Ectodermal cell (in vitro differentiated cells): ENCODE measurements around the gene NAA15.
"Not testable (repeated sequence)": the region's sequence is repeated elsewhere in the genome, so short reads cannot be mapped to it uniquely, and the experiment has no call there.

Experiments used
- H3K27ac ChIP-seq: 2 replicates; pipeline ENCODE4 v1.7.0; 2013; ENCODE audit warnings: mild to moderate bottlenecking, low read depth, low read length; ENCODE audit not compliant: insufficient read depth, poor library complexity, severe bottlenecking
- H3K27me3 ChIP-seq: 2 replicates; pipeline ENCODE4 v1.7.0; 2013; ENCODE audit warnings: mild to moderate bottlenecking, low read length; ENCODE audit not compliant: insufficient read depth, control insufficient read depth, poor library complexity, severe bottlenecking
- H3K36me3 ChIP-seq: one replicate; pipeline ENCODE4 v1.7.0; 2013; ENCODE audit warnings: low read length; ENCODE audit not compliant: control insufficient read depth, insufficient read depth
- H3K4me1 ChIP-seq: one replicate; pipeline ENCODE4 v1.7.0; 2013; ENCODE audit warnings: low read length; ENCODE audit not compliant: control insufficient read depth, insufficient read depth
- H3K4me3 ChIP-seq: 2 replicates; pipeline ENCODE4 v1.7.0; 2013; ENCODE audit warnings: low read depth, low read length, control low read depth; ENCODE audit not compliant: insufficient read depth
- H3K9me3 ChIP-seq: 2 replicates; pipeline ENCODE4 v1.7.0; 2013; ENCODE audit warnings: mild to moderate bottlenecking, low read length, moderate library complexity; ENCODE audit not compliant: control insufficient read depth
- WGBS, 2 experiments: methylation state at CpG; one replicate each; pipeline ENCODE4 v1.1.7; 2013; ENCODE audit warnings: missing lambda C conversion rate in 2 of 2; 5-methylcytosine and 5-hydroxymethylcytosine counted together

Gene NAA15

DNA sequence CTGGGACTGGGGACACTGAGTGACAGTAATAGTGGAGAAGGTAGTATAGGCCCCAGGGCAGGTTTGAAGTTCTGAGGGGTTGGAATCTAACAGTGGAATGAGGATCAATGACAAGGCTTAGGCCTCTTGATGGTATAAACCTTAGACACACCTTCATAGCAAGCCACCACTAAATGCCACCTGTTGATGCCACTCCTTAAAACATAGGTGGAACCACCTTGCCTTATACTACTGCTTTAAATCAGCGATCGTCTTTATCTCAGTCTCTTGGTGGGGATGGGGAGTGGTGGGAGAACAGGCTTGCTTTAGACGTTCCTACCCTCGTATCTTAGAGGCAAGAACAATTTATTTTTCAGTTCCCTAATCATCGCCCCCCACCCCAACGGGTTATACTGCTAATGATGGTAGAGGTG, 153.8 kb downstream of the NAA15 start:
- Histone ChIP-seq H3K4me1 (peaks cover 11% of the 10 kb centered on the region), H3K27me3 (no peaks in the 10 kb centered on the region), H3K27ac (no peak overlapping the region), H3K9me3 (no peaks in the 10 kb centered on the region), H3K36me3 (no peaks in the 10 kb centered on the region), H3K4me3 (peak overlapping the region; percentile 59)
- 67 to 75% methylated on average over 3 to 6 of the region's 6 CpGs for WGBS, 2 experiments

DNA sequence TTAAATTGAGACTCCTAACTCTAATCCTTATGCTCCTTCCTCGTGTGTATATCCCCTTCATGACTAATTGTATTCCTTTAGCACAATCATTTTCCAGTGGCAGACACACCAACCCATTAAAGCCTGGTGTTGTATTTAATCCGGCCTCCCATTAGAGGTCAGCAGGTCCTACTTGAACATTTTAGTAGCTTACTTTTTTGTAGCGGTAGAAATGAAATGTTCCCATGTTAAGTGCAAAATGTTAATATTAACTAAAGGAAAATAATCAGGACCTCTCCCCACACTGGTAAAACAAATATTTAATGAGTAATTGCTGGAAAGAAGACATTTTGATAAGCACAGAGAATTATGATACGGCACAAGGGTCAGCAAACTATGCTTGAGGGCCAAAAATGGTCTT, 156.0 kb downstream of the NAA15 start:
- Histone ChIP-seq H3K9me3 (no peaks in the 10 kb centered on the region), H3K36me3 (no peaks in the 10 kb centered on the region), H3K4me3 (no peak overlapping the region), H3K4me1 (peaks cover 11% of the 10 kb centered on the region), H3K27me3 (no peaks in the 10 kb centered on the region), H3K27ac (no peak overlapping the region)
- WGBS, 2 experiments = 77 to 84% methylated on average over 4 of the region's 4 CpGs

GRCh38 chr4:139458543-139458942, 157.2 kb downstream of the NAA15 start:
- 90 to 91% methylated on average over 1 of the region's 1 CpG for whole genome bisulfite sequencing, 2 experiments
- H3K4me1 ChIP-seq = peaks cover 11% of the 10 kb centered on the region
- no peak overlapping the region for H3K27ac ChIP-seq
- H3K4me3 ChIP-seq = no peak overlapping the region
- no peaks in the 10 kb centered on the region for H3K36me3 ChIP-seq
- H3K27me3 ChIP-seq = no peaks in the 10 kb centered on the region
- no peaks in the 10 kb centered on the region for H3K9me3 ChIP-seq

DNA sequence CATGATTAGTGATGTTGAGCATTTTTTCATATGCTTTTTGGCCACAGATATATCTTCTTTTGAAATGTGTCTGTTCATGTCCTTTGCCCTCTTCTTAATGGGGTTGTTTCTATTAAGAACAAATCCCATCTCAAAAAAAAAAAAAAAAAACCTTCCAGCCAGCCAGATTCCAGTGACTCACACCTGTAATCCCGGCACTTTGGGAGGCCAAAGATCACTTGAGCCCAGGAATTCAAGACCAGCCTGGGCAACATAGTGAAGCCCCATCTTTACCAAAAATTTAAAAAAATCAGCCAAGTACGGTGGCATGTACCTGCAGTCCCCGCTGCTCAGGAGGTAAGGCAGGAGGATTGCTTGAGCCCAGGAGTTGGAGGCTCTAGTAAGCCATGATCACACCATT, 157.7 kb downstream of the NAA15 start:
- Histone ChIP-seq H3K4me1 (peaks cover 11% of the 10 kb centered on the region), H3K36me3 (no peaks in the 10 kb centered on the region), H3K27me3 (no peaks in the 10 kb centered on the region), H3K4me3 (no peak overlapping the region), H3K9me3 (no peaks in the 10 kb centered on the region), H3K27ac (no peak overlapping the region)
- 85 to 91% methylated on average over 3 of the region's 3 CpGs for WGBS, 2 experiments

DNA sequence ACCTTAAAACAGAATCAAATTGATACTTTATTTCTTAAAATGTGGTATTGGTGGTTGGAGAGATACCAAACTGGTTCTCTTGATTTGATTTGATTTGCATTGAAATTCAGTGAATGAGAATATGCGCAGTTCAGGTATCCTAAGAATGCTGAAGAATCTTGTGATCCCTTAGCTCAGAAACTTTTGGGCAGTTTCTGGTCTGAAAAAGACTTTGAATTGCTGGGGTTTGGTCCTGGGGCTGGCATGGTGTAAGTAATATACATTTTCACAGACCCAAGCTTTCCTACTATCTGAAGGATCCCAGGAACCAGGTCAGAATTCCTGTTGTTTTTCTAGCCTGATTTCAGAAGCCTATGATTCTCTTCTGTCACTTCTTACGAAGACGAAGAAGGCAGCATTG, 159.3 kb downstream of the NAA15 start:
- no peaks in the 10 kb centered on the region for H3K27me3 ChIP-seq
- peaks cover 5% of the 10 kb centered on the region for H3K4me1 ChIP-seq
- no peaks in the 10 kb centered on the region for H3K9me3 ChIP-seq
- H3K27ac ChIP-seq = no peak overlapping the region
- H3K36me3 ChIP-seq = no peaks in the 10 kb centered on the region
- H3K4me3 ChIP-seq = no peak overlapping the region
- WGBS, 2 experiments = 88 to 91% methylated on average over 3 of the region's 3 CpGs

GRCh38 chr4:139461022-139461628, 159.8 kb downstream of the NAA15 start:
- H3K36me3 ChIP-seq = no peaks in the 10 kb centered on the region
- WGBS, 2 experiments = 76 to 81% methylated on average over 5 of the region's 5 CpGs
- H3K9me3 ChIP-seq = no peaks in the 10 kb centered on the region
- H3K4me1 ChIP-seq = no peaks in the 10 kb centered on the region
- H3K27me3 ChIP-seq = no peaks in the 10 kb centered on the region
- H3K4me3 ChIP-seq = no peak overlapping the region
- H3K27ac ChIP-seq = no peak overlapping the region

DNA sequence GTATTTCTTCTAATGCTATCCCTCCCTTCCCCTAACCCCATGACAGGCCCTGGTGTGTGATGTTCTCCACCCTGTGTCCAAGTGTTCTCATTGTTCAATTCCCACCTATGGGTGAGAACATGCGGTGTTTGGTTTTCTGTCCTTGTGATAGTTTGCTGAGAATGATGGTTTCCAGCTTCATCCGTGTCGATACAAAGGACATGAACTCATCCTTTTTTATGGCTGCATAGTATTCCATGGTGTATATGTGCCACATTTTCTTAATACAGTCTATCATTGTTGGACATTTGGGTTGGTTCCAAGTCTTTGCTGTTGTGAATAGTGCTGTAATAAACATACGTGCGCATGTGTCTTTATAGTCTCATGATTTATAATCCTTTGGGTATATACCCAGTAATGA, 163.2 kb downstream of the NAA15 start:
- WGBS, 2 experiments = 95 to 96% methylated on average over 5 of the region's 5 CpGs
- H3K9me3 ChIP-seq, H3K36me3 ChIP-seq, H3K4me3 ChIP-seq, H3K27me3 ChIP-seq, H3K4me1 ChIP-seq, H3K27ac ChIP-seq: not testable (repeated sequence)

- 62 to 68% methylated on average over 4 of the region's 4 CpGs for WGBS, 2 experiments
- H3K27ac ChIP-seq = no peak overlapping the region
Observed at GRCh38 chr4:139465922-139466321, 164.6 kb downstream of the NAA15 start.

DNA sequence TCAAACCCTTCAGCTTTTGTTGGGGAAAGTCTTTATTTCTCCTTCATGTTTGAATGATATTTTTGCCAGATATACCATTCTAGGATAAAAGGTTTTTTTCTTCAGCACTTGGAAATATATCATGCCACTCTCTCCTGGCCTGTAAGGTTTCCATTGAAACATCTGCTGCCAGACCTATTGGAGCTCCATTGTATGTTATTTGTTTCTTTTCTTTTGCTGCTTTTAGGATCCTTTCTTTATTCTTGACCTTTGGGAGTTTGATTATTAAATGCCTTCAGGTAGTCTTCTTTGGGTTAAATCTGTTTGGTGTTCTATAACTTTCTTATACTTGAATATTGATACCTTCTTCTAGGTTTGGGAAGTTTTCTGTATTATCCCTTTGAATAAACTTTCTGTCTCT, 167.5 kb downstream of the NAA15 start:
- not testable (repeated sequence) for H3K4me1 ChIP-seq, H3K9me3 ChIP-seq, H3K4me3 ChIP-seq, H3K36me3 ChIP-seq, H3K27ac ChIP-seq, H3K27me3 ChIP-seq

More at GRCh38 chr4:139465922-139466321, 164.6 kb downstream of the NAA15 start:
- no peak overlapping the region for H3K4me3 ChIP-seq
- H3K9me3 ChIP-seq = no peaks in the 10 kb centered on the region
- H3K27me3 ChIP-seq = no peaks in the 10 kb centered on the region
- H3K36me3 ChIP-seq = no peaks in the 10 kb centered on the region
- no peaks in the 10 kb centered on the region for H3K4me1 ChIP-seq

GRCh38 chr4:139469216-139469615, 167.9 kb downstream of the NAA15 start:
- H3K27me3 ChIP-seq = no peaks in the 10 kb centered on the region
- no peak overlapping the region for H3K27ac ChIP-seq
- H3K9me3 ChIP-seq = no peaks in the 10 kb centered on the region
- H3K4me1 ChIP-seq = no peaks in the 10 kb centered on the region
- no peak overlapping the region for H3K4me3 ChIP-seq
- peaks cover 12% of the 10 kb centered on the region for H3K36me3 ChIP-seq
- 90 to 94% methylated on average over 2 of the region's 2 CpGs for WGBS, 2 experiments
